Spleen (tissue), 7 donors: ENCODE results near the gene SRCIN1.

ENCODE experiments used
- POLR2AphosphoS5 ChIP-seq, 3 donors: sonication (generic); formaldehyde crosslinking; IDR thresholded peaks; one replicate each; pipeline ENCODE4 v1.5.1; 2017; ENCODE audit warnings: antibody characterized with exemption in 3 of 3
- TF ChIP-seq, protein P1 (sequence below), 11 experiments: fragments of 200-600 bp in 7 of 11; fragments of 450-650 bp in 4 of 11; sonication (generic) in 4 of 11; IDR thresholded peaks in 8 of 11; conservative IDR thresholded peaks in 3 of 11; 1 replicate in 7 of 11; 2 replicates in 4 of 11; pipeline versions ENCODE4 v1.4.0 to v1.8.0; 2016 to 2021; ENCODE audit warnings: antibody characterized with exemption in 11 of 11, inconsistent platforms in 4 of 11, mild to moderate bottlenecking in 1 of 11
- donor health status: DM: no; HTN: no; CAD: no; lungs with moderate emphysema.
- donor health status: DM: no; HTN: no; CAD: no.
- donor health status: DM: no; HTN: no; CAD: no.

DNA sequence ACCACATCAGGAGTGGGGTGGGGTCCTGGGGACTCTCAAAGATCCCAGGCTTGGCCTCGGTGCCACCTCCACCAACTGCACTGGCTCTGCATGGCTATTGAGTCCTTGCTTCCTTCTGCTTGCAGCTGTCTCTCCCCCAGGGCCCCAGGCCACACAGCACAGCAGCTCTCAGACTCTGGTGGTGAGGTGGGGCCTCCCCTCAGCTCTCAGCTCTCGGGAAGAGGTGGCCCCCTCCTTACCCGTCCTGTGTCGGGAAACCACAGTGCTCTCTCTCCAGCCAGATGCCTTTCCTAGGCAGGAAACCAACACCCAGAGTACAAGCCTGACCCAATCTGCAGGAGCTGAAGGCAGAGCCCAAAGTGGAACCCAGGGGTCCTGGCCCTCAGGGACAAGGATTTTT is 18.5 kb downstream of the SRCIN1 start:
- TF ChIP-seq, protein P1, sequence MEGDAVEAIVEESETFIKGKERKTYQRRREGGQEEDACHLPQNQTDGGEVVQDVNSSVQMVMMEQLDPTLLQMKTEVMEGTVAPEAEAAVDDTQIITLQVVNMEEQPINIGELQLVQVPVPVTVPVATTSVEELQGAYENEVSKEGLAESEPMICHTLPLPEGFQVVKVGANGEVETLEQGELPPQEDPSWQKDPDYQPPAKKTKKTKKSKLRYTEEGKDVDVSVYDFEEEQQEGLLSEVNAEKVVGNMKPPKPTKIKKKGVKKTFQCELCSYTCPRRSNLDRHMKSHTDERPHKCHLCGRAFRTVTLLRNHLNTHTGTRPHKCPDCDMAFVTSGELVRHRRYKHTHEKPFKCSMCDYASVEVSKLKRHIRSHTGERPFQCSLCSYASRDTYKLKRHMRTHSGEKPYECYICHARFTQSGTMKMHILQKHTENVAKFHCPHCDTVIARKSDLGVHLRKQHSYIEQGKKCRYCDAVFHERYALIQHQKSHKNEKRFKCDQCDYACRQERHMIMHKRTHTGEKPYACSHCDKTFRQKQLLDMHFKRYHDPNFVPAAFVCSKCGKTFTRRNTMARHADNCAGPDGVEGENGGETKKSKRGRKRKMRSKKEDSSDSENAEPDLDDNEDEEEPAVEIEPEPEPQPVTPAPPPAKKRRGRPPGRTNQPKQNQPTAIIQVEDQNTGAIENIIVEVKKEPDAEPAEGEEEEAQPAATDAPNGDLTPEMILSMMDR (IDR thresholded peaks at IDR 0.05 in 8 of 11, conservative IDR thresholded peaks at IDR 0.05 in 3 of 11): no peak
- no peak for TF ChIP-seq POLR2AphosphoS5 (IDR thresholded peaks at IDR 0.05)
